Effector CD8-positive, alpha-beta T cell (primary cell): ENCODE results near the gene TLCD1.
"Not testable (repeated sequence)": the region's sequence is repeated elsewhere in the genome, so short reads cannot be mapped to it uniquely, and the experiment has no call there.

Source experiments
- DNase-seq: peaks from one replicate; lab custom pipeline; 2025; lab: John Stamatoyannopoulos, UW

The TLCD1 gene

GRCh38 chr17:28747051-28747691, 21.1 kb upstream of the TLCD1 start:
- DNase-seq: no peak

GRCh38 chr17:28746611-28747050, 20.6 kb upstream of the TLCD1 start:
- no peak for DNase-seq

GRCh38 chr17:28745786-28746411, 19.9 kb upstream of the TLCD1 start:
- DNase-seq: no peak

- DNase-seq: no peak
These were observed 19.1 kb upstream of the TLCD1 start for GRCh38 chr17:28744972-28745785.

GRCh38 chr17:28744104-28744971, 18.3 kb upstream of the TLCD1 start:
- DNase-seq: peak; percentile 57

GRCh38 chr17:28743243-28744103, 17.4 kb upstream of the TLCD1 start, which contains the start of gene TRAF4:
Gene TRAF4, plus strand, starts transcription at chr17:28744011. Its CDS starts 102 bp downstream, at chr17:28744113.
- DNase-seq: peak; percentile 55

GRCh38 chr17:28741358-28742349, 15.6 kb upstream of the TLCD1 start:
- DNase-seq: no peak

GRCh38 chr17:28740406-28741357, 14.6 kb upstream of the TLCD1 start:
- DNase-seq: no peak

- peak; percentile 46 for DNase-seq
These were observed 12.8 kb upstream of the TLCD1 start for GRCh38 chr17:28738680-28739384.

- DNase-seq: no peak
These were observed 12.0 kb upstream of the TLCD1 start for GRCh38 chr17:28737770-28738679.

GRCh38 chr17:28737316-28737715, 11.3 kb upstream of the TLCD1 start:
- DNase-seq: no peak

- DNase-seq: not testable (repeated sequence)
These were observed 10.1 kb upstream of the TLCD1 start for GRCh38 chr17:28735913-28736769.

- no peak for DNase-seq
These were observed 9.2 kb upstream of the TLCD1 start for GRCh38 chr17:28735242-28735722.

GRCh38 chr17:28734712-28735241, 8.7 kb upstream of the TLCD1 start:
- DNase-seq: no peak

- no peak for DNase-seq
These were observed 7.3 kb upstream of the TLCD1 start for GRCh38 chr17:28733346-28733745.
